Liver (tissue), 9 donors: ENCODE results near the gene S100A2. TPM values are rescaled to one million over a fixed set of nuclear protein-coding genes. Genes with fewer than 3 reads are reported as not detected.

ENCODE experiments used
- DNase-seq: peaks from one replicate; pipeline ENCODE4 v3.0.0-alpha.2; 2017; ENCODE audit warnings: low spot score
- H3K27ac ChIP-seq, 2 donors: one replicate each; pipeline ENCODE4 v1.7.0; 2013; ENCODE audit warnings: inconsistent platforms in 2 of 2, low read length in 2 of 2, control low read depth in 1 of 2, low read depth in 1 of 2, mild to moderate bottlenecking in 1 of 2
- H3K27me3 ChIP-seq, 4 donors: one replicate each; pipeline versions ENCODE4 v1.6.1 to v1.7.0; 2013; ENCODE audit warnings: low read length in 3 of 4, inconsistent platforms in 1 of 4, mild to moderate bottlenecking in 1 of 4, moderate library complexity in 1 of 4; ENCODE audit not compliant: control insufficient read depth in 4 of 4, insufficient read depth in 4 of 4
- H3K36me3 ChIP-seq, 4 donors: one replicate each; pipeline versions ENCODE4 v1.6.1 to v1.7.0; 2013; ENCODE audit warnings: low read length in 3 of 4, mild to moderate bottlenecking in 3 of 4, low read depth in 1 of 4, moderate library complexity in 1 of 4; ENCODE audit not compliant: control insufficient read depth in 4 of 4, insufficient read depth in 3 of 4
- H3K4me1 ChIP-seq, 4 donors: one replicate each; pipeline versions ENCODE4 v1.6.1 to v1.7.0; 2013; ENCODE audit warnings: low read length in 3 of 4, mild to moderate bottlenecking in 3 of 4, moderate library complexity in 1 of 4; ENCODE audit not compliant: control insufficient read depth in 4 of 4, insufficient read depth in 4 of 4
- H3K4me3 ChIP-seq, 3 donors: one replicate each; pipeline versions ENCODE4 v1.6.1 to v1.7.0; 2013; ENCODE audit warnings: low read length in 3 of 3, control low read depth in 1 of 3, low read depth in 1 of 3, mild to moderate bottlenecking in 1 of 3
- H3K9ac ChIP-seq, 2 donors: one replicate each; pipeline ENCODE4 v1.7.0; 2013; ENCODE audit warnings: low read length in 2 of 2, mild to moderate bottlenecking in 2 of 2, moderate library complexity in 2 of 2, control low read depth in 1 of 2, low read depth in 1 of 2
- H3K9me3 ChIP-seq, 4 donors: one replicate each; pipeline versions ENCODE4 v1.6.1 to v1.7.0; 2013; ENCODE audit warnings: low read length in 3 of 4; ENCODE audit not compliant: control insufficient read depth in 4 of 4
- FOXA1 ChIP-seq: IDR thresholded peaks from 2 replicates; pipeline ENCODE4 v1.6.1; 2016; ENCODE audit warnings: antibody characterized with exemption
- GABPA ChIP-seq, 2 donors: IDR thresholded peaks in 1 of 2; conservative IDR thresholded peaks in 1 of 2; 2 replicates each; pipeline ENCODE4 v1.6.1; 2016; ENCODE audit warnings: antibody characterized with exemption in 2 of 2, mild to moderate bottlenecking in 1 of 2, moderate library complexity in 1 of 2
- HNF4A ChIP-seq, 2 donors: conservative IDR thresholded peaks; 2 replicates each; pipeline ENCODE4 v1.6.1; 2016; ENCODE audit warnings: antibody characterized with exemption in 2 of 2, mild to moderate bottlenecking in 2 of 2
- HNF4G ChIP-seq: IDR thresholded peaks from 2 replicates; pipeline ENCODE4 v1.6.1; 2016; ENCODE audit warnings: antibody characterized with exemption
- JUND ChIP-seq, 2 donors: IDR thresholded peaks; 2 replicates each; pipeline ENCODE4 v1.6.1; 2016; ENCODE audit warnings: antibody characterized with exemption in 2 of 2
- NR2F2 ChIP-seq: IDR thresholded peaks from 2 replicates; pipeline ENCODE4 v1.6.1; 2016; ENCODE audit warnings: antibody characterized with exemption
- RAD21 ChIP-seq, 2 donors: IDR thresholded peaks; 2 replicates each; pipeline ENCODE4 v1.6.1; 2016; ENCODE audit warnings: antibody characterized with exemption in 2 of 2, mild to moderate bottlenecking in 2 of 2
- RXRA ChIP-seq, 2 donors: IDR thresholded peaks; 2 replicates each; pipeline ENCODE4 v1.6.1; 2017 to 2018; ENCODE audit warnings: antibody characterized with exemption in 2 of 2, mild to moderate bottlenecking in 1 of 2
- SP1 ChIP-seq: IDR thresholded peaks from 2 replicates; pipeline ENCODE4 v1.6.1; 2018; ENCODE audit warnings: antibody characterized with exemption, mild to moderate bottlenecking
- TAF1 ChIP-seq: conservative IDR thresholded peaks from 2 replicates; pipeline ENCODE4 v1.6.1; 2016; ENCODE audit warnings: antibody characterized with exemption, mild to moderate bottlenecking
- YY1 ChIP-seq: IDR thresholded peaks from 2 replicates; pipeline ENCODE4 v1.6.1; 2016; ENCODE audit warnings: antibody characterized with exemption, mild to moderate bottlenecking
- WGBS: extraction: QIAGEN DNeasy Blood & Tissue Kit; methylation state at CpG from one replicate; pipeline ENCODE4 v1.1.7; 2013; 5-methylcytosine and 5-hydroxymethylcytosine counted together
- polyA plus RNA-seq, 2 donors: library from polyadenylated mRNA; stranded (reverse) in 1 of 2; unstranded in 1 of 2; fragments of 200-250 nt in 1 of 2; fragments of >200 nt in 1 of 2; fragmentation: Nextera tagmentation in 1 of 2; extraction: Ambion mirVana in 1 of 2; gene quantifications; one replicate each; pipeline versions ENCODE4 v1.2.1 to v1.2.3, GENCODE V29; 2013 to 2015
- total RNA-seq, 2 donors: library from RNA; depleted of rRNA; stranded (reverse); fragments of >200 nt; gene quantifications; one replicate each; pipeline ENCODE4 v1.2.3, GENCODE V29; 2014
- TF ChIP-seq, protein P1 (sequence below): IDR thresholded peaks from 2 replicates; pipeline ENCODE4 v1.6.1; 2016; ENCODE audit warnings: antibody characterized with exemption
- TF ChIP-seq, protein P2 (sequence below): IDR thresholded peaks from 2 replicates; pipeline ENCODE4 v1.6.1; 2016; ENCODE audit warnings: antibody characterized with exemption
- TF ChIP-seq, protein P3 (sequence below): fragments of 150-350 bp; IDR thresholded peaks from 2 replicates; pipeline ENCODE4 v1.5.1; 2017; ENCODE audit warnings: improper control_type of control experiment, low read depth, low read length; ENCODE audit not compliant: missing input control
- TF ChIP-seq, protein P4 (sequence below): IDR thresholded peaks from 2 replicates; pipeline ENCODE4 v1.6.1; 2016; ENCODE audit warnings: antibody characterized with exemption, mild to moderate bottlenecking
- TF ChIP-seq, protein P5 (sequence below): IDR thresholded peaks from 2 replicates; pipeline ENCODE4 v1.6.1; 2016; ENCODE audit warnings: antibody characterized with exemption
- donor health status: healthy.
- donor health status: healthy.
- donor health status: healthy.
- donor health status: healthy.
- donor health status: healthy.

Gene S100A2
- total and polyA plus RNA-seq, 4 donors, result 0.22 to 0.67 TPM; not detected in 2

DNA sequence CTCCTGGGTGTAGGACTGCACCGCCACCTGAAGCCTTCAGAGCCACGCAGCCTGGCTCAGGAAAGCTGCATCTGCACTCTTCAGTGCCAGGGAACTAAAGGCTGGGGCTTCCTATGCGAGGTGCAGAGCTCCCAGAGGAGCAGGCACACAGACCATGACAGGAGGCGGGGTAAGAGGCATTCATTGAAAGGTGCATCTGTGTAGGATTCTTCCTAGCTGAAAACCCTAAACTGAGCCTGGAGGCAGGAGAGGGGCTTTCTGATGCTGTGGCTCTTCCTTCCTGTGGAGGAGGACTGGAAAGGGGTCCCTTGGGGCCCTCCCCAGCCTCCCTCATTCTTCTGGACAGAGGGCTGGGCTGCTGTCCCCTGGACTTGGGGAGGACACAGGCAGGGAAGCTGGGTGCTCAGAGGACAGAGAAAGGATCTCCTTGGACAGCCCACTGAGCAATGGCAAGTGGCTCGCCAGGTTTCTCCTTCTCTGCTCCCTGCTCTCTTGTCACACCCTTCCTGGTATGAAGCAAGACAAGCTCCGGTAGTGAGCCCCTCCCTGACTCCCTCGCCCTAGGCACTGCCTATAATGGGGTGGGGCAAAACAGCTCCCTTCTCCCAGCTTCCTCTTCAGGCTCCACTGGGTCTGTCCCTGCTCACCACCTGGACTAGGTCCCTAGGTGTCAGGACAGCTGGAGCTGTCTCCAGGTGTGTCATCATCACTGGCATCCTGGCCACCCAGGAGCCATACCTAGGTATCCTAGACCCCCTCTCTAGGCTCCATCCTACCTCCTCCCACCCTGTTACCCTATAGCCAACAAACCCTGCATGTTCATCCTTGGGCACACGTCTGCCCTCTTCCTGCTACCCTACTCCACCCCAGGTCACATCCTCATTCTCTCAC, 49.9 kb downstream of the S100A2 start:
- H3K36me3 ChIP-seq, result no peaks in the 10 kb centered on the region
- H3K4me1 ChIP-seq, result peaks cover 0 to 2% (median 0%) of the 10 kb centered on the region in 4 donors
- H3K27me3 ChIP-seq, result no peaks in the 10 kb centered on the region
- 49% methylated on average over 8 of the region's 8 CpGs for WGBS
- no peaks in the 10 kb centered on the region for H3K9me3 ChIP-seq
- no peak overlapping the region for H3K4me3 ChIP-seq
- H3K27ac ChIP-seq, result no peak overlapping the region
- TF ChIP-seq YY1, result no peak
- H3K9ac ChIP-seq, result no peak overlapping the region
- DNase-seq, result no peak

DNA sequence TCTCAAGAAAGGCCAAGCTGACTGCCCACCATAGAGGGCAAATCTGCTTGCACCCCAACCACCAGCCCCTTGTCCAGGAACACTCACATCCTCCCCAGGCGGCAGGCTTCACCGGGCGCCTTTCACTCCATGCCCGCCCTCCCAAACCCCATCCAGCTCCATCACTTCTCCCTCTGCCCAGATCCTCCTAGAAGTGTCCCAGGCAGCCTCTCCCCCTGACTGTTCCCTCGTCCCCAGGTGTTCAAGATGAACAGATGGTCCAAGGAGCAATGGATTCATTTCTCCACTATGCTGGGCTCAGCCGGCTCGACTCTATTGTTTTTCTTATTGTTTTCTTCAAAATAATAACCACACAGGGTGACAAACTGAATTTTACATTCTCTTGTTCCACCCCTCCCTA, 52.0 kb downstream of the S100A2 start:
- Histone ChIP-seq H3K9ac (no peak overlapping the region), H3K4me3 (no peak overlapping the region), H3K27me3 (no peaks in the 10 kb centered on the region), H3K4me1 (peaks cover 0 to 2% (median 0%) of the 10 kb centered on the region in 4 donors), H3K27ac (no peak overlapping the region), H3K9me3 (no peaks in the 10 kb centered on the region), H3K36me3 (no peaks in the 10 kb centered on the region)
- TF ChIP-seq, protein P1, sequence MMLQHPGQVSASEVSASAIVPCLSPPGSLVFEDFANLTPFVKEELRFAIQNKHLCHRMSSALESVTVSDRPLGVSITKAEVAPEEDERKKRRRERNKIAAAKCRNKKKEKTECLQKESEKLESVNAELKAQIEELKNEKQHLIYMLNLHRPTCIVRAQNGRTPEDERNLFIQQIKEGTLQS, result no peak
- TF ChIP-seq TAF1 (no peak), JUND (IDR thresholded peaks at IDR 0.05) (no peak), FOXA1 (no peak), RXRA (IDR thresholded peaks at IDR 0.05) (no peak), NR2F2 (no peak), RAD21 (IDR thresholded peaks at IDR 0.05) (no peak), HNF4G (no peak), HNF4A (conservative IDR thresholded peaks at IDR 0.05) (no peak), SP1 (no peak), GABPA (IDR thresholded peaks at IDR 0.05 in 1 of 2, conservative IDR thresholded peaks at IDR 0.05 in 1 of 2) (no peak)
- TF ChIP-seq, protein P2, sequence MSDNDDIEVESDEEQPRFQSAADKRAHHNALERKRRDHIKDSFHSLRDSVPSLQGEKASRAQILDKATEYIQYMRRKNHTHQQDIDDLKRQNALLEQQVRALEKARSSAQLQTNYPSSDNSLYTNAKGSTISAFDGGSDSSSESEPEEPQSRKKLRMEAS, result no peak
- TF ChIP-seq, protein P3, sequence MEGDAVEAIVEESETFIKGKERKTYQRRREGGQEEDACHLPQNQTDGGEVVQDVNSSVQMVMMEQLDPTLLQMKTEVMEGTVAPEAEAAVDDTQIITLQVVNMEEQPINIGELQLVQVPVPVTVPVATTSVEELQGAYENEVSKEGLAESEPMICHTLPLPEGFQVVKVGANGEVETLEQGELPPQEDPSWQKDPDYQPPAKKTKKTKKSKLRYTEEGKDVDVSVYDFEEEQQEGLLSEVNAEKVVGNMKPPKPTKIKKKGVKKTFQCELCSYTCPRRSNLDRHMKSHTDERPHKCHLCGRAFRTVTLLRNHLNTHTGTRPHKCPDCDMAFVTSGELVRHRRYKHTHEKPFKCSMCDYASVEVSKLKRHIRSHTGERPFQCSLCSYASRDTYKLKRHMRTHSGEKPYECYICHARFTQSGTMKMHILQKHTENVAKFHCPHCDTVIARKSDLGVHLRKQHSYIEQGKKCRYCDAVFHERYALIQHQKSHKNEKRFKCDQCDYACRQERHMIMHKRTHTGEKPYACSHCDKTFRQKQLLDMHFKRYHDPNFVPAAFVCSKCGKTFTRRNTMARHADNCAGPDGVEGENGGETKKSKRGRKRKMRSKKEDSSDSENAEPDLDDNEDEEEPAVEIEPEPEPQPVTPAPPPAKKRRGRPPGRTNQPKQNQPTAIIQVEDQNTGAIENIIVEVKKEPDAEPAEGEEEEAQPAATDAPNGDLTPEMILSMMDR, result no peak
- TF ChIP-seq, protein P4, sequence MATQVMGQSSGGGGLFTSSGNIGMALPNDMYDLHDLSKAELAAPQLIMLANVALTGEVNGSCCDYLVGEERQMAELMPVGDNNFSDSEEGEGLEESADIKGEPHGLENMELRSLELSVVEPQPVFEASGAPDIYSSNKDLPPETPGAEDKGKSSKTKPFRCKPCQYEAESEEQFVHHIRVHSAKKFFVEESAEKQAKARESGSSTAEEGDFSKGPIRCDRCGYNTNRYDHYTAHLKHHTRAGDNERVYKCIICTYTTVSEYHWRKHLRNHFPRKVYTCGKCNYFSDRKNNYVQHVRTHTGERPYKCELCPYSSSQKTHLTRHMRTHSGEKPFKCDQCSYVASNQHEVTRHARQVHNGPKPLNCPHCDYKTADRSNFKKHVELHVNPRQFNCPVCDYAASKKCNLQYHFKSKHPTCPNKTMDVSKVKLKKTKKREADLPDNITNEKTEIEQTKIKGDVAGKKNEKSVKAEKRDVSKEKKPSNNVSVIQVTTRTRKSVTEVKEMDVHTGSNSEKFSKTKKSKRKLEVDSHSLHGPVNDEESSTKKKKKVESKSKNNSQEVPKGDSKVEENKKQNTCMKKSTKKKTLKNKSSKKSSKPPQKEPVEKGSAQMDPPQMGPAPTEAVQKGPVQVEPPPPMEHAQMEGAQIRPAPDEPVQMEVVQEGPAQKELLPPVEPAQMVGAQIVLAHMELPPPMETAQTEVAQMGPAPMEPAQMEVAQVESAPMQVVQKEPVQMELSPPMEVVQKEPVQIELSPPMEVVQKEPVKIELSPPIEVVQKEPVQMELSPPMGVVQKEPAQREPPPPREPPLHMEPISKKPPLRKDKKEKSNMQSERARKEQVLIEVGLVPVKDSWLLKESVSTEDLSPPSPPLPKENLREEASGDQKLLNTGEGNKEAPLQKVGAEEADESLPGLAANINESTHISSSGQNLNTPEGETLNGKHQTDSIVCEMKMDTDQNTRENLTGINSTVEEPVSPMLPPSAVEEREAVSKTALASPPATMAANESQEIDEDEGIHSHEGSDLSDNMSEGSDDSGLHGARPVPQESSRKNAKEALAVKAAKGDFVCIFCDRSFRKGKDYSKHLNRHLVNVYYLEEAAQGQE, result no peak
- TF ChIP-seq, protein P5, sequence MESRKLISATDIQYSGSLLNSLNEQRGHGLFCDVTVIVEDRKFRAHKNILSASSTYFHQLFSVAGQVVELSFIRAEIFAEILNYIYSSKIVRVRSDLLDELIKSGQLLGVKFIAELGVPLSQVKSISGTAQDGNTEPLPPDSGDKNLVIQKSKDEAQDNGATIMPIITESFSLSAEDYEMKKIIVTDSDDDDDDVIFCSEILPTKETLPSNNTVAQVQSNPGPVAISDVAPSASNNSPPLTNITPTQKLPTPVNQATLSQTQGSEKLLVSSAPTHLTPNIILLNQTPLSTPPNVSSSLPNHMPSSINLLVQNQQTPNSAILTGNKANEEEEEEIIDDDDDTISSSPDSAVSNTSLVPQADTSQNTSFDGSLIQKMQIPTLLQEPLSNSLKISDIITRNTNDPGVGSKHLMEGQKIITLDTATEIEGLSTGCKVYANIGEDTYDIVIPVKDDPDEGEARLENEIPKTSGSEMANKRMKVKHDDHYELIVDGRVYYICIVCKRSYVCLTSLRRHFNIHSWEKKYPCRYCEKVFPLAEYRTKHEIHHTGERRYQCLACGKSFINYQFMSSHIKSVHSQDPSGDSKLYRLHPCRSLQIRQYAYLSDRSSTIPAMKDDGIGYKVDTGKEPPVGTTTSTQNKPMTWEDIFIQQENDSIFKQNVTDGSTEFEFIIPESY, result no peak
- WGBS, result 93% methylated on average over 7 of the region's 7 CpGs
- DNase-seq, result no peak
